NCI-H187 (cell line): Measurements from ENCODE around the gene DSP.
A peak's percentile ranks its signal among the peaks of the same experiment; 100 is the strongest.

Source experiments
- DNase-seq, 2 experiments: peaks; one replicate each; lab custom pipeline; 2025; lab: John Stamatoyannopoulos, UW

DSP gene

DNA sequence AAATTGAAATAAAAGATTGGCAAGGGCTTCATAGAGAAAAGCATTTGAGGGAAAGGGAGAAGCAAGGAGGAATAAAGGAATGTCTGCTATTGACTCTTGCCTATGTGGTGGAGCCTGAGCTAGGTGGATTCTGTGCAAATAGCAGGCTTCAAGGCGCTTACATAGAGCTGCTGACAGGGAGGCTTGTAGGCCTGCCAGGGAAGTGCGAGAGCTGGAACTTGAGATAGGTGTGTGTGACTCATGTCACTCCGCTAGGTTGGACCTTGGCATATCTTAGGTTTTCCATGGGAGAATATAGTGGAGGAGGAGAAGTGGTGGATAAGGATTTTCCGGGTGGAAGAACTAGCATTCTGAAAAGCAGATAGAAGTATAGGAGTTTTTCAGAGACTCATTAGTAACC is 62.5 kb downstream of the DSP start:
- DNase-seq = no peak

DNA sequence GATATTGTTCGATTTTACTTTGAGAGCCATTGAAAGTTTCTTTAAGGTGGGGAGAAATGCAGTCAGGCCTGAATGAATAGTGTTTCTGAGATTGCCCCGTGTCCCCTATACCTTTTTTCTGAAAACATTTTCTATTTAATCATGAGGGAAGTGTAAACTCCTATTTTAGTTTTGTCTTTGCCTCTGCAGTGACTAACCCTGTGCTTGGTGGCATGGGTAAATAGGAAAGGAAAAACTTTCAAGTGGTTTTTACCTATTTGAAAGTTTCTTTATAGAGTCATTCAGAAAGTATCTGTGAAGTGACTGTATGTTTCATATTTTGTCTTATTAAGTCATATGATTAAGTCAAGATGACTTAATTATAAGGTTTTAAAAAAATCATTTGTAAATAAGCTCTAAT is 63.0 kb downstream of the DSP start:
- DNase-seq = no peak

DNA sequence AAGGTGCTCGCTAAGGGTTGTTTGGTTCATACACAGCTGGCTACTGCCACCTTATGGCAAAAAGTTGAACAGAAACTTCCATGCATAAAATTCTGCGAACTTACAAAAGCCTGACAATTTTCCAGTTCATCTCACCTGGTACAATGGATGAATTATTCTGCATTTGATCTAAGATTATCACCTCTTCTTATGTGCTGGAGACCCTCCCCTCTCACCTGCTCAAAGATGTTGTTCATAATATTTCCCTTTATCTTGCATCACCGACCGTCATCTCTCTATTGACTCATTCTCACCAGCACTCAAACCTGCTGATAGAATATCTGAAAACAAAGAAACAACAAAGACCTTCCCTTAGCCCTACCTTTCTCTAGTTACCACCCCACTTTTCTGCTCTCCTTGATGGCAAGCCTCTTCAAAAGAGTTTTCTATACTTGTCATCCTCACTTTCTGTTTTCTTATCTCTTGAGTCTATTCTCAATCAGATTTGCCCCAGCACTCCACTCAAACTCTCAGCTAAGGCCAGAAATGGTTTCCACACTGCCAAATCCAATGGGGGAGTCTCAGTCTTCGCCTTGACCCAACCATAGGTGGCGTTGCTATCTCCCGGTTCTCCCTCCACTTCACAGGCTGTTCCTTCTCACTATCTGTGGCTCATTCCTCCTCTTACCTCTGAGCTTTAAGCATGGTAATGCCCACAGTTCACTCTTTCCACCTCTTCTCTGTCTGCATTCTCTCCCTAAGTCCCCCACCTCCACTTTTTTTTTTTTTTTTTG is 74.3 kb downstream of the DSP start:
- peak; percentile 17 to 36 for DNase-seq

DNA sequence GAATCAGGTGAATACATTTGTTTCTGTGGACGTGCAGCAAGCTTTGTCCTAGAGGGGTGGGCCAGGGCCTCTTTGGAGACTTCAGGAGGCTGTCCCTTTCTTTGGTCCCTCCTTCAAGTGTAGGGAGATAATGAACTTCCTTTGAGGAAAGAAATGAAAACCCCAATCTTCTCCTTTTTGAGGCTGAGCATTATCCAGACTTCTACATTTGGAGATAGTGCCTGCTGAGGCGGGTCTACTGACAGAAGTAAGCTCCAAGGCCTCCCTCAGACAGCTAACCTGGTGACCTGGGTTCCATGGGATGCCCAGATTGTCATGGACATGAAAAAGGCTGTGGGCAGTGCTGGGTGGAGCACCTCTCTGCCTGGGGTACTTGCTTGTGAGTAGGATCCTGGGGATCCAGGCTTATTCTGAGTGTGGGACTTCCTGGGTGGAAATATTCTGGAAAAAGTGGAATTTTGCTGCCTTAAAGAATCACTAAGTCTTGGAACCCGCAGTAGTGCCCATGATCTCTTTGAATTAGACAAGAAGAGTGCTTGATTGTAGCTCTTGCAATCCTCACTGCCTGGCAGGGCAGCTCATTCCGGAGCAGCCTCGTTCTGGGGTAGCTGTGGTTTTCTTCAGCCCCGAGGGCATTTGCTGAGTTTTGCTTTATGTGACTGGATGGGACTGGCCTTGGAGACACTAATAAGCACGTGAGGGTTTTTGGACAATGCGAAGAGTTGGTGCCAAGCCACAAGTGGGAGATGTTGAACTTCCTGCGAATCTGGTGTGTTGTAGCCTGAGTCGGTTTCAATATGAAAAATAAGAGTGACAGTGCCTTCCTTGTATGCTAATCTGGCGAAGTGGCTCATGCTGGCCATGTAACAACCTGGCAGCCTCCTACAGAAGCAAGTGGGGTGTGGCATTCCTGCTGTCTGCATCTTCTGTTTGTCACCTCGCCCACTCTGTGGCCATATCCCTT is 76.6 kb downstream of the DSP start:
- no peak for DNase-seq

DNA sequence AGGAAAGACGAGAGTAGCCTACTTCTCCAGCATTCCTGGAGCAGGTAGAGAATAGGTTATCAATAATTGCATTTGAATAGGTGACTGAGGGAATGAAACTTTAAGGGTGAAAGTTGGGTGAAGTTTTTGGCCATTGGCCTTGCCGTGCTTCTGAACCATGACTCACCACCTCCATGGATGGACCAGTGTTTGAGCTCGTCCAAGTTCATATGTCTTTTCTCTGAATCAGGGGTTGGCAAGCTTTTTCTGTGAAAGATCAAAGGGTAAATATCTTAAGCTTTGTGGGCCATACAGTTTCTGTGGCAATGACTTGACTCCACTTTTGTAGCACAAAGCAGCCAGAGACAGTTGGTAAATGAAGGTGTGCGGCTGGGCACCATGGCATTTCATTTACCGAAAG is 80.3 kb downstream of the DSP start:
- no peak for DNase-seq

DNA sequence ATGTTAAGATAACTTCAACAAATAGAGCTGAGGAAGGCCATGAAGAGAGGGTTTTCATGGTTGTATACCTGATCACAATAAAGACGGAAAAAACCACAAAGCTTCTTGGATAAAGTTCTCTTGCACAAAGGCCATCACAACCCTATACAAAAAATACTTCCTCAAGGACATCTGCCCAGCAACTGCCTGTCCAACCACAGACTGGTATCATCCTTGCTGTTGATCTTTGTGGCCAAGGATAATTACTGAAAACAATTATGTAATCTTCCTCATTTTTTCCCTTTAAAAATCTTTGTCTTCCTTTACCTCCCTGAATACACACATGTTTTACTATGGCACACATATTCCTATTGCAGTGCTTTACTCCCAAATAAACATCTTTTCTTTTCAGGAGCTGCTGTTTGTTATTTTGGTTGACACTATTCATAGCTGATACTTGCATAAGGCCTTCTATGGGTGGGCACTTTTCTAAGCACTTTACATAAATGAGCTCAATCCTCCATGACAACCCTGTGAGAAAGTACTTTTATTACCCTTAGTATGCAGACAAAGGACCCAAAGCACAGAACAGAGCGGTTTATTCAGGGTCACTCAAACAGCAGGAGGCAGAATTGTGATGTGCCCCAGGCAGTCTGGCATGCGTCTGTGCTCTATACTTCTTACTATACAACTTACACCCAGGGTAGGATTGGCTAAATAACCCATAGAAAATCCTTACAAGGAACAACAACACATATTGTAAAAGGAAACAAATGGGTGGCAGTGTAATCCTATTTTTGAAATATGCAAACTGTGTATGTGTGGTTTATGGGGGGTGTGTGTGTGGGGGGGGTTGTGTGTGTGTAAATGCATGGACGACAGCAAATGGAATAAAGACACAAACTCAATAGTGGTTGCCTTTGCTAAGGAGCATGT is 83.6 kb downstream of the DSP start:
- DNase-seq = no peak

DNA sequence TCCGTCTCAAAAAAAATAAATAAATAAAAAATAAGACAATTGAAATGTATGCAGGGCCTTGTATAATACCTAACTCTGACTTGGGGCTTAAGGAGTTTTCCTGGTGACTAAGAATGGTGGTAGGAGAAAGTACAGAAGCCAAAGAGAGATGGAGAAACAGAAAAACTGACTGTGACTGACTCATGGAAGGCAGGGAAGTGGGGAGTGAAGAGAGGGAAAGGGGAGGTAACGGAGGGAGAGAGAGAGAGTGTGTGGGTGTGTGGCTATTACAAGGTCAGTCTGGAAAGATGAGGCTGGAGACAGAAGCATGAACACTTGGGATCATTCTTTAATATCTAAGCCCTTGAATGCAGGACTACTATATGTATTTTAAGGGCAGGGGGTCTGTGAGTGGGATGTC is 87.0 kb downstream of the DSP start:
- no peak for DNase-seq

DNA sequence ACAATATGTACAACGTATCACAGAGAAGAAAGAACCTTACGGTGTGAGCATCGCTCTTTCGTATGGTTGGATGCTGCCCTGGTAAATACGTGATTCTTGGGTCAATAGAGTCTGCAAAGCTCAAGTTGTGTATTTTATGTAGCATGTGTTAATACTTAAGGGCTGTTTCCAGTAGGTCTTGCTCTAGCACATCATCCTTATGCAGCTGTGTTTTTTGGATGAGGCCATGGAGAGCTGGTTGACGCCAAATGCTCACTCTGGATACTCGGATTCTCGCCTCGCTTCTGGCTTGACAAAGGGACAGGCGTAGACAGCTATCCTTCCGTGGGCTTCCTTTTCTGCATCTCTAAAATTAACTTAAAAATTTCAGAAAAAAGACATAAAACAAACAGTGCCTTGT is 87.4 kb downstream of the DSP start:
- DNase-seq = no peak

DNA sequence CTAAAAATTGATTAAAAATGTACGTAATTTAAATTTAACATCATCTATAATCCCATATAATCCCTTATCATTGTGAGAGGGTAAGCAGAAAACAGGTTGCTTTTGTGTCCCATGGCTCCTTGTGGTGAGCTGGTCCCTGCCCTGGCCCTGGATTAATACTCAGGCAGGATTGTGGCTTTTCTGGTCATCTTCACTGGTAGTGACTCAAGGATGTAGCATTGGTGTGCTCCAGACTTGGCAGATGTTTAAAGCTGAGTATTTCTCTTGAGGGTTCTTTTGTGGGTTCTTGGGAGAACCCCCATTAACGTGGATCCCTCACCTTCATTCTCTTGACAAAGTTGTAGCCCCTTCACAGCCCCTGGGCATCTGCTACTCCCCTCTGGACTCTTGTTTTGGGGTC is 87.8 kb downstream of the DSP start:
- no peak for DNase-seq

DNA sequence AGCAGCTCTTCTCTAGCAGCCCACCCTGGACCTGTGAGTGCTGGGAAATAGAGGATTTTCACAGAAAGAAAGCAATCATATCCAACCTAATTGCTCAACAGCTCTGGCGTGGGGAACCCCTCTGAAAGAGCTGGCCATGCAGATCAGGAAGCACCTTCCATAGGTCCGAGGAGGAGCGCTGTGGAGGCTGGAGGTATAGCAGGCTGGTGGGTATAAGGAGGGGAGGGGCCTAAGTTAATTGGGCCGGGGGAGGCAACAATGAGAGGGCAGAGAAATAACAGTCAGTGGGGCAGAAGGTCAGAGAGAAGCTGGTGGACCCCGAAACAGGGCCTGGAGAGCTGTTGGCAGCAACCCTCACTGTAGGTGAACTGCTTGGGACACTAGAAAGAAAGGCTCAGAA is 89.3 kb downstream of the DSP start:
- DNase-seq = no peak

DNA sequence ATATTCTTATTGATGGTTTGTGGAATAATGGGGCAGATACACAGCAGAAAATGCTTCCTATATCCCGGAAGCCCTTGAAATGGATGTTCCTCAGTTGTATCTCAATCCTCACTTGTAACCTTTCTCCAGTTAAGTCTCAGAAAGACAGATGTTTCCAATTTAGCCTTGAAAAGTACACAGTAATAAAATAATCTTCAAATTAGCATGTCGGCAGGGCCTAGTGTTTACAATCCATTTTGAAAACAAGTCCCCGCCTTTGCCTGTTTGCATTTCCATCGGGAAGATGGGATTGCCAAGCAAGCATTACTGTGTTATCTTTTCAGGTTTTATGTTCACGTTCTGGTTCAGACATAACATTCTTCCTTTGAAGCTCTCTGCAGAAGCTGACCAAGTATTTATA is 90.0 kb downstream of the DSP start:
- no peak for DNase-seq

DNA sequence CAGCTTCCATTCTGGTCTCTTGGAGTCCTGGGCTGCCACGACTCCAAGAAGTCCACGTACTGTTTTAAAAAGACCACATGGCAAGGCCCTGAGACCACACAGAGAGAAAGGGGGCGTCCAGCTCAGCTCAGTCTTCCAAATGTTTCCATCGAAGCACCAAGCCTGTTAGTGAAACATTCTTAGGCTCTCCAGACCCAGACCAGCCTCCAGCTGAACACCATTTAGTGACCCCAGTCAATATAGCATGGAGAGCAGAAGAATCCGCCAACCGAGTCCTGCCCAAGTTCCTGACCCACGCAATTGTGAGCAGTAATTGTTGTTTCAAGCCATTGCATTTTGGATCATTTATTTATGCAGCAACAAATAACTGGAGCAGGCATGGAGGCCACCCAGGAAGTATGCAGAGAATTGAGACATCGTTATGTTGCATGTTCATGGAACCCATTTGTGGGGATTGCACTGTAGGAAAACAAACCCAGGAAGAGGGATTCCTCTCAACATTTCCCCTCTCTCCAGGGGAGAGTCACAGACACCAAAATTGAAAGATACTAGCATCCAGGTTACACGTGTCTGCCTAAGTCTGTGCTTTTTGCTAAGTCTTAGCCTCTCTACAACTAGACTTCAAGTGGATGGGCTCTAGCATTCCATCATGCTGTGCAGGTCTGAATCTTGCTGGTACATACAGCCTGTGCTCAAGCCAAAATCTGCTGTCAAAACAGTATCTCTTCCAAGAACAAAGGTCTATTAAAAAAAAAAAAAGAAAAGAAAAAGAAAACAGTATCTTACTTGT is 91.2 kb downstream of the DSP start:
- no peak for DNase-seq

DNA sequence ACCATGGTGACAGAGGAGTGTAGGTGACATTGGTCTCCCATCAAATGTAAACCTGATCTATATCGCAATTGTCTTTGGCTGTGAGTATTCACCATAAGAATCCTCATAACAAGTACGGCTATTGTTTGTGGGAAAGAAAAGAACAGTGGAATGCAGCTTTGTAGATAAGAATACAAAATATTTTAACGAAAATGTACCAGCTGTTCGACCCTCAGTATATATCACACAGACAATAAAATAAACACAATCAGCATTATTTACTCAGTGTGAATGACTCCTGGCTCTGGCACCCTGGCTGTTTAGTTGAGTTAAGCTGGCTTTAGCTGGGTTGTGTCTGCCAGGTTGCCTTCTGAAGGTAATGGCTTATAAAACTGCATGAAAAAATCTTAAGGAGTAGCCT is 91.9 kb downstream of the DSP start:
- no peak for DNase-seq

DNA sequence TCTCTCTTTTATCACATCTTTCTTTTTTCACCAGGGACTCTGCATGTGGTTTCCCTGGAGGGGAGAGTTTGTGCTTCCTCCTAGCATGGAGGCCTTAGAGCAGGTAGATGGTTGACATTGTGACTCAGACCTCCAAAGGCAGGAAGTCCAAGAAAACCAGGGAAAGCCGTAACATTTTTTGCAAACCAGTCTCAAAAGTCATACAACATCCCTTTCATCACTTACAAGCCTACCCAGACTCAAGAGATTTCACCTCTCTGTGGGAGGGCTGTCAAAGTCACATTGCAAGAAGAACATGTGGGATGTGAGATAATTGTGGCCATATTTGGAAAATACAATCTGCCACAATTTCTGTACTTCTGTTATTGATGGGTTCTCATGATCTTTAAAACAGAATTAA is 94.7 kb downstream of the DSP start:
- DNase-seq = no peak
